Measurements from ENCODE around the gene LRP1-AS.

LRP1-AS gene

DNA sequence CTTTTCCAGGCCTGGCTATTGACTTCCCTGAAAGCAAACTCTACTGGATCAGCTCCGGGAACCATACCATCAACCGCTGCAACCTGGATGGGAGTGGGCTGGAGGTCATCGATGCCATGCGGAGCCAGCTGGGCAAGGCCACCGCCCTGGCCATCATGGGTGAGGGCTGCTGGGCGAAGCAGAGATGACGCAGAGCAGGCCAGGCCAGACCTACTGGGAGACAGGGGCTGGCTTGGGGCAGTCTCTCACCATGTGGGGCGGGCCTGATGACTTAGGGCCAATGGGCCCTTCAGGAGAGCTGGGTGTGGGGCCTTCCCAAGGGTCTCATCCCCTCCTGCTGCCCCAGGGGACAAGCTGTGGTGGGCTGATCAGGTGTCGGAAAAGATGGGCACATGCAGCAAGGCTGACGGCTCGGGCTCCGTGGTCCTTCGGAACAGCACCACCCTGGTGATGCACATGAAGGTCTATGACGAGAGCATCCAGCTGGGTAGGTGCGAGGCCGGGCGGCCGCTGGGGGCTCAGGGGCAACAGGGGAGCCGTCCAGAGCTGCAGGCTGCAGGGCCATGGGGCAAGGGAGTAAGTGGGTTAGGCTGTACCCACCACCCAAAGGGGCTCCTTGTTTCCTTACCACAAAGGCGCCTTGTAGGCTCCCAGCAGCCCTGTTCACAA is 33.0 kb upstream of the LRP1-AS start:
- DNase-seq: no peak
- no peak for ATAC-seq

DNA sequence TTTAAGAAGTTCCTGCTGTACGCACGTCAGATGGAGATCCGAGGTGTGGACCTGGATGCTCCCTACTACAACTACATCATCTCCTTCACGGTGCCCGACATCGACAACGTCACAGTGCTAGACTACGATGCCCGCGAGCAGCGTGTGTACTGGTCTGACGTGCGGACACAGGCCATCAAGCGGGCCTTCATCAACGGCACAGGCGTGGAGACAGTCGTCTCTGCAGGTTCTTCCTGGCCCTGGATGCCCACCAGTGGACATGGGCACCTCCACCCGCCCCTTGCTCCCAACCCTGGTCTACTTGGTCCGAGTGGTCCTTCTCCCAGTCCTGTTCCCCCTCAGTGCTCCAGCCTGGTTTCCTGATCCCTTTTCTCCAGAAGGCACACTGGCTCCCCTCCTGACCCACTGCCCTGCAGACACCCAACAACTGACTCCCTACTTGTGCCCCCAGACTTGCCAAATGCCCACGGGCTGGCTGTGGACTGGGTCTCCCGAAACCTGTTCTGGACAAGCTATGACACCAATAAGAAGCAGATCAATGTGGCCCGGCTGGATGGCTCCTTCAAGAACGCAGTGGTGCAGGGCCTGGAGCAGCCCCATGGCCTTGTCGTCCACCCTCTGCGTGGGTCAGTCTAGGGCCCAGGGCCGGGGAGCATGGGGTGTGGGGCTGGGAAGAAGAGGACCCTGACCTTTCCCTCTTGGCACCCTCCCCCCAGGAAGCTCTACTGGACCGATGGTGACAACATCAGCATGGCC is 32.1 kb upstream of the LRP1-AS start:
- ATAC-seq: no peak
- DNase-seq: no peak

DNA sequence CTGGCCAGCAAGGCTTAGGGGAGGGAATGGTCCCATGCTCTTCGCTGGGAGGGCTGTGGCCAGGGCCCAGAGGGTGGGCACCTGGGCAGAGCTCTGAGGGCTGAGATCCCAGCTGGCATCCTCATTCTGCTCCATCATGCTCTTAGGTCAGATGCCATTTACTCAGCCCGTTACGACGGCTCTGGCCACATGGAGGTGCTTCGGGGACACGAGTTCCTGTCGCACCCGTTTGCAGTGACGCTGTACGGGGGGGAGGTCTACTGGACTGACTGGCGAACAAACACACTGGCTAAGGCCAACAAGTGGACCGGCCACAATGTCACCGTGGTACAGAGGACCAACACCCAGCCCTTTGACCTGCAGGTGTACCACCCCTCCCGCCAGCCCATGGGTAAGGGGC is 30.8 kb upstream of the LRP1-AS start:
- no peak for DNase-seq

DNA sequence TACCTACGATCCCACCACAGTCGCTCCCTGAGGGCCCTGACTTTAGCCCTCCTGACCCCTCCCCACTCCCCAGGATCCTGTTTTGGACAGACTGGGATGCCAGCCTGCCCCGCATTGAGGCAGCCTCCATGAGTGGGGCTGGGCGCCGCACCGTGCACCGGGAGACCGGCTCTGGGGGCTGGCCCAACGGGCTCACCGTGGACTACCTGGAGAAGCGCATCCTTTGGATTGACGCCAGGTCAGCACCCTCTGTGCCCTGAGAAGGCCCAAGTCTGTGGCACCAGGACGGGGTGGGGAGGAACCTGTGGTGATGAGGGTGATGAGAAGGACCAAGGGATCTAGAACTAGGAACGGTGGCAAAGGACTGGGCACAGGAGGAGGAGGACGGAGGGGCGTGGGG is 29.9 kb upstream of the LRP1-AS start:
- ATAC-seq (no peak), DNase-seq (no peak)

More for the DNA sequence above, 30.8 kb upstream of the LRP1-AS start:
- ATAC-seq: no peak

DNA sequence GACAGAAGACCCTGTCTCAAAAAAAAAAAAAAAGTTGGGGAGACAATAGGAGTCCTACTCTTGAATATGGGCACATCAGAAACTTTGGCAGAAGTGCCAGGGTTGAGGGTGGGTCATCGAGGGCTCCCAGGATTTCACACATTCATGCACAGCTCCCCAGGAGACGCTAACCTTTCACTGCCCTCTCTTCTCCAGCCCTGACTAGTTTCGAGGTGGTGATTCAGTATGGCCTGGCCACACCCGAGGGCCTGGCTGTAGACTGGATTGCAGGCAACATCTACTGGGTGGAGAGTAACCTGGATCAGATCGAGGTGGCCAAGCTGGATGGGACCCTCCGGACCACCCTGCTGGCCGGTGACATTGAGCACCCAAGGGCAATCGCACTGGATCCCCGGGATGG is 29.4 kb upstream of the LRP1-AS start:
- ATAC-seq: no peak
- DNase-seq: no peak

DNA sequence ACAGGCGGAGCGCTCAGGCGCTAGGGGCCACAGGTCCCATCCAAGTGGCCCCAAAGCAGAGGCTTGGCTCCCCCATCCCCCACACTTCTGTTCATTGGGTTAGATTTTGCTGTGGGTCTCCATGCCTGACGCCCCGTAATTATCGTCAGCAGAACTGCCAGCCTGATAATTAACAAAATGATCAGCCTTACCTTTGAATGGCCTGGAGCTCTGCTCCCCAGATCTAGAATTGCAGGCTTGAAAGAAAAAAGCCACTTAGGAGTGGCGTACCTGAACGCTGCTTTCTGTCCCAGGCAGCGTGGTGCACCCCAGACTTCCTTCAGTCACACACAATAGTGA is 28.7 kb upstream of the LRP1-AS start:
- no peak for DNase-seq
- ATAC-seq: no peak

DNA sequence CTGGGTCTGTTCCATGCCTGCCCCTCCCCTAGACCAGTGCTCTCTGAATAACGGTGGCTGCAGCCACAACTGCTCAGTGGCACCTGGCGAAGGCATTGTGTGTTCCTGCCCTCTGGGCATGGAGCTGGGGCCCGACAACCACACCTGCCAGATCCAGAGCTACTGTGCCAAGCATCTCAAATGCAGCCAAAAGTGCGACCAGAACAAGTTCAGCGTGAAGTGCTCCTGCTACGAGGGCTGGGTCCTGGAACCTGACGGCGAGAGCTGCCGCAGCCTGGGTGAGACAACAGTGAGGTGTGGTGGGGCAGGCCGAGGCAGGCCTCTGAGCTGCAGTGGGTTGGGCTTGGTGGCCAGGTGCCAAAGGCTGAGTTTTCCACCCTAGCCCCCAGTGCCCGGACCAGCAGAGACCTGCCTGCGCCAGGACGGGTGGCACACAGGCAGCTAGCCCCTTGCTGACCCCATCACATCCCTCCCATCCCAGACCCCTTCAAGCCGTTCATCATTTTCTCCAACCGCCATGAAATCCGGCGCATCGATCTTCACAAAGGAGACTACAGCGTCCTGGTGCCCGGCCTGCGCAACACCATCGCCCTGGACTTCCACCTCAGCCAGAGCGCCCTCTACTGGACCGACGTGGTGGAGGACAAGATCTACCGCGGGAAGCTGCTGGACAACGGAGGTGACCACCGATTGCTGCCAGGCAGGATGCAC is 28.2 kb upstream of the LRP1-AS start:
- DNase-seq (peak; percentile 69), ATAC-seq (no peak)

DNA sequence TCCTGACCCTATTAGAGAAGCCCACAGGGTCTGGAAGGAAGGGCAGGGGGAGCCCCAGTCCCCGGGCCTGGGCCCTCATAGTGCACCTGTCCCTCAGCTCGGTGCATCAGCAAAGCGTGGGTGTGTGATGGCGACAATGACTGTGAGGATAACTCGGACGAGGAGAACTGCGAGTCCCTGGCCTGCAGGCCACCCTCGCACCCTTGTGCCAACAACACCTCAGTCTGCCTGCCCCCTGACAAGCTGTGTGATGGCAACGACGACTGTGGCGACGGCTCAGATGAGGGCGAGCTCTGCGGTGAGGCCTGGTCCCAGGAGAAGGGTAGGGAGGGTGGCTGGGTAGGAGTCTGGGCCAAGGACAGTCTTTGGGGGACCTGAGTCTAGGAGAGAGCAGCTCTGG is 26.3 kb upstream of the LRP1-AS start:
- DNase-seq (no peak), ATAC-seq (no peak)

DNA sequence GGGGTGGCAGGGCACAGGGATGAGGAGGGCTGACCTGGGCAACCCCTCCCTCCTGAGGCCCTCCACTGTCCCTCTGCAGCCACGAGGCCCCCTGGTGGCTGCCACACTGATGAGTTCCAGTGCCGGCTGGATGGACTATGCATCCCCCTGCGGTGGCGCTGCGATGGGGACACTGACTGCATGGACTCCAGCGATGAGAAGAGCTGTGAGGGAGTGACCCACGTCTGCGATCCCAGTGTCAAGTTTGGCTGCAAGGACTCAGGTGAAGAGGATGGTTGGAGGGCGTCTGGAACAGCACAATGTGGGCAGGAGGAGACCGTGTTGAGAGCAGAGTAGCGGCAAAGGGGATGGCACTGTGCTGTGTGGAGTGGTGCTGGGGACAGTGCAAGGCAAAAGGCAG is 25.7 kb upstream of the LRP1-AS start:
- ATAC-seq: peak; percentile 37
- DNase-seq: peak; percentile 45

DNA sequence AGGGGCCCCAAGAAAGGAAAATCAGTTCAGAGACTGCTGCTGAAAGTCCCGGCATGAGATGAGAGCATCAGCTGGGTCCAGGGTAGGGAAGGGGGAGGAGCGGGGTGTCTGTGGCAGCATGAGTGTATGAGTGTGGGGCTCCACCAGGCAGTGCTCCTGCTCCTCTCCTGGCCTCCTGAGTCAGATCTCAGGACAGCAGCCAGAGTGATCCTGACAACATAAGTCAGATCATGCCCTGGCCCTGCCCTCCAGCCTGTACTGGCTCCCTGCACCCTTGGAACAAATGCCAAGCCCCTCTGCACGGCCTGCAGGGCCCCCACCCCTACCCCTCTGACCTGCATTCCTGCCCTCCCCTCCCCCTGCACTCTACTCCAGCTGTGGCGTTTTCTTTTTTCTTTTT is 24.2 kb upstream of the LRP1-AS start:
- DNase-seq (no peak), ATAC-seq (no peak)

DNA sequence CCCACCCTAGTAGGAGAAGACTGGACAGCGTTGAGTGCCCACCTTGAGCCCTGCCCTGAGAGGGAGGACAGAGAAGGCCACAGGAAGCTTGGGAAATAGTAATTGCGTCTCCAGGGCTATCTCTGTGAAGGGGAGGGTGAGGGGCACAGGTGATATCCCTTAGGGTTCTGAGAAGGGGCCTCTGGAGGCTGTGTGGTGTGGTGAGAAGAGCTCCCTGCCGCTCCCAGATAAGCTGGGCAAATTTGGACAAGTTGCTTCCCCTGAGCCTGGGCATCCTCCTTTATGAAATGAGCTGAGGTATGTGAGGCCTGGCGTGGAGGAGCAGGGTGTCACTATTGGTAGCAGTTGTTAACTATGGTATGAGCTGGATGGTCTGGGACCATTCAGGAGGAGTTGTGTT is 23.5 kb upstream of the LRP1-AS start:
- DNase-seq: no peak
- ATAC-seq: no peak

DNA sequence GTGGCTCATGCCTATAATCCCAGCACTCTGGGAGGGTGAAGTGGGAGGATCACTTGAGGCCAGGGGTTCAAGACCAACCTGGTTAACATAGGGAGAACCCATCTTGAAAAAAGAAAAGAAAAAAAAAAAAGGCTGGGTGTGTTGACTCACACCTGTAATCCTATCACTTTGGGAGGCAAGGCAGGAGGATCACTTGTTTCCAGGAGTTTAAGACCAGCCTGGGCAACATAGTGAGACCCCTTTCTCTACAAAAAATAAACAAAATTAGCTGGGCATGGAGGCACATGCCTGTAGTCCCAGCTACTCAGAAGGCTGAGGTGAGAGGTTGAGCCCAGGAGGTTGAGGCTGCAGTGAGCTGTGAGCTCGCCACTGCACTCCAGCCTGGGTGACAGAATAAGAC is 23.0 kb upstream of the LRP1-AS start:
- DNase-seq: no peak

DNA sequence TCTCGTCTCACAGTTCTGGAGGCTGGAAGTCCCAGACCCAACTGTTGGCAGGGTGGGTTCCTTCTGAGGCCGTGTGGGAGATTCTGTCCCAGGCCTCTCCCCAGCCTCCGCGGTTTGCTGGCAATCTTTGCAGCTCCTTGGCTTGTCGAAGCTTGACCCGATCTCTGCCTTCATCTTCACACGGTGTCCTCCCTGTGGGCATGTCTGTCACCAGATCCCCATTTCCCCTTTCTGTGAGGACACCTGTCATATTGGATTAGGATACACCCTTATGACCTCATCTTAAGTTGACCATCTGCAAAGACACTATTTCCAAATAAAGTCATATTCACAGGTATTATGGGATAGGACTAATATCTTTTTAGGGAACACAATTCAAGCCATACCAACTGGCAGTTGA is 22.6 kb upstream of the LRP1-AS start:
- no peak for DNase-seq
- no peak for ATAC-seq

More for the DNA sequence above, 23.0 kb upstream of the LRP1-AS start:
- ATAC-seq: no peak

DNA sequence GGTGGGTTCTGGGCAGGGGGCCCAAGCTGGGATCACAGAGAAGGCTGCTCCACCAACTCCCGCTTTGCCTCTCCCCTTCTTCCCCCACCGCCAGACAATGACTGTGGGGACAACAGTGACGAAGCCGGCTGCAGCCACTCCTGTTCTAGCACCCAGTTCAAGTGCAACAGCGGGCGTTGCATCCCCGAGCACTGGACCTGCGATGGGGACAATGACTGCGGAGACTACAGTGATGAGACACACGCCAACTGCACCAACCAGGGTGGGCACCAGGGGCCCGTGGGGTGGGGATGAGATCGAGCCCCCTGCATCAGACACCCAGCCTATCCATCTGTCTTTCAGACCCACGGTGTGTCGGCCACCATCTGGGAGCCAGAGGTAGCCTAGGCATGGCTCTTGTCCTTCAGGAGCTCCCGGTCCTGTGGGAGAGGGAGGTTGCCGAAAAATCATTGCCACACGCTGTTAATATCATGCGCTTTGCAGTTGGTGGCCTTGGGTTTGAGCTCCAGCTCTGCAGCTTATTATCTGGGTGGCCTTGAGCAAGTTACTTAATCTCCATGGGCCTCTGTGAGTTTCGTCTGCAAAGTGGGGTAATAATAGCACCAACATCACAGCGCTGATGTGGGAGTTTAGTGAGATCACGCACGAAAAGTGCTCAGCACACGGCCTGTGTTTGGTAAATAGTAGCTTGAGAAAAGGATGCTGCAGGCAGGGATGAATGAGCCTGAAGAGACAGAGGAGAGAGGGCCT is 21.8 kb upstream of the LRP1-AS start:
- no peak for DNase-seq
- ATAC-seq: no peak

DNA sequence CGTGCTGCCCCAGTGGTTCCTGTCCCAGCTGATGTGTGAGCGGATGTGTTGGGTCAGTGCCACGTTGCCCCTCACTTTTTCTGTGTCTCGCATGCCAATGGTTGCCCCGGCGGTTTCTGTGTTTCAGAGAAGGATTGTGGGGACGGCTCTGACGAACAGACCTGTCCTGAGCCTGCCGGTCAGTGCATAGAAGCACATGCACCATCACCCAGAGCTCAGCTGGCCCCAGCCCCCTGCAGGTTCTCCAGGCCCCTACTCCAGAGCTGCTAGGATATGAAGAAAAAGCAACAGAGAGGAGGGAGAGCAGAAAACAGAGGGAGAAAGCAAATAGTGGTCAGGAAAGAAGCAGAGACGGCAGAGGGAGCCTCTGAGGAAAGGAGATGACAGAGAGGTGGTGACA is 20.6 kb upstream of the LRP1-AS start:
- ATAC-seq: no peak

DNA sequence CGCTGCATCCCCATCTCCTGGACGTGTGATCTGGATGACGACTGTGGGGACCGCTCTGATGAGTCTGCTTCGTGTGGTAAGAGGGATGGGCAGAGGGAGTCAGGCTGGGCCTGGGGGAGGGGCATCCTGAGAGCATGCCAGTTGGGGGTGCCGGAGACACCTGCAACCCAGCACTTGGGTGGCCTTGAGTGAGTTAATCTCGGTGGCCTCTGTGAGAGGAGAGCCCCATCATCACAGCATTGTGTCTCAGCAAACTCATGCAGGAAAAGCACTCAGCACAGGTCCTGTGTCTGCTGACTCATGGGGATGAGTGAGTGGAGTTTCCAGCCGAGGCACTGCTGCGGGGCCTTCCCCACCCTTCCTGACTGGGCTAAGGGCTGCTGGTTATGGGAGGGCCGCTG is 19.6 kb upstream of the LRP1-AS start:
- peak; percentile 95 for ATAC-seq
- peak; percentile 60 for DNase-seq

More for the DNA sequence above, 20.6 kb upstream of the LRP1-AS start:
- DNase-seq: no peak

DNA sequence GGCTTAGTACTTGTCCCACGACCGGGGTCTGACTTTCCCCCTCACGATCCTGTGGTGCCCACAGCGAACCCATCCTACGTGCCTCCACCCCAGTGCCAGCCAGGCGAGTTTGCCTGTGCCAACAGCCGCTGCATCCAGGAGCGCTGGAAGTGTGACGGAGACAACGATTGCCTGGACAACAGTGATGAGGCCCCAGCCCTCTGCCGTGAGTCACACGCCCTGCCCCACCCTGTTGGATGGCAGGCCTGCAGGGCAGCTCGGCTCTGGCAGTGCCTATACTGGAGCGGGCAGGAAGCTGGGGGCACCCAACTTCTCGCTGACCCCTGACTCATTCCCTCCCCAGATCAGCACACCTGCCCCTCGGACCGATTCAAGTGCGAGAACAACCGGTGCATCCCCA is 18.3 kb upstream of the LRP1-AS start:
- DNase-seq (no peak), ATAC-seq (no peak)

DNA sequence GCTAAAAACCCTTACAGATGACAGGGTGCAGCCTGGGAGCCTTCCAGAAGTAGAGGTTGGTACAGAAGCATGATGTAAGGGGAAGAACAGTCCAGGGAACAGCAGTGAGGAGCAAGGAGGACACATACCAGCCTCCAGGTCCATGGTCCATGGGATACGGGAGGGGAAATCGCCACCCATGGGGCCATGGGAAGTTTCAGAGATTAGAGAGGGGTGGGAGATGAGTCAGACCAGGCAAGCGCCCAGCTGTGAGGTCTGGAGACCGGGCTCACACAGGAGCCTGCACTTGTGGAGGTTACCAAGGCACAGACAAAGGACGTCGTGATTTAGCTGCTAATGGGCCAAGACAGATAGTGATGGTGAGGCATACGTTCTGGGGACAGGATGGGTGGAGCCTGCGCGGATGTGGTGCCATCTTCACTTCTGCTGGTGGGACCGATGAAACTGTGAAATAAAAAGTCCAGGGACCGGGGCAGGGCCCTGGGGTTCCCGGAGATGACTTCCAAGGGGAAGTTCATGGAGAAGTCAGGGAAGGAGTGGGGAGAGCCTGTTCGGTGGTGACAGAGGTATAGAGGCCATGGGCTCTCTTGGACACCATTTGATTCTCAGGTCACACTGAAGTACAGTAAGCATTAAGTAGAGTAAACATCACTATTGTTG is 17.7 kb upstream of the LRP1-AS start:
- no peak for ATAC-seq
- no peak for DNase-seq

DNA sequence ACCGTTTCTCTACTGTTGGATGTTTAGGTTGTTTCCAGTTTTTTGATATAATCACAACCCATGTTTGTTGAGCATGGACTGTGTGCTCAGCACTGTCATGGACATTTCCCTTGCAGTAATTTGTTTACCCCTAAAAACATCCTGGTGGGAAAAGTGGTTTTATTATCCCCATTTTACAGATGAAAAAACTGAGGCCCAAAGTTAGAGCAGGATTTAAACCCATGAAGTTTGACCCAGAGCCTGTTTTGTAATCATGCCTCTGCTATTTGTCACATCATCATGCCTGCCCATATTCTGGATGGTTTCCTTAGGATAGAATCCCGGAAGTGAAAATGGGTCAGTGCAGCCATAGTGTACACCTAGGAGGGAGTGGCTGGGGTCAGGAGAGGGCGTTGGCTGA is 17.0 kb upstream of the LRP1-AS start:
- ATAC-seq: no peak
- no peak for DNase-seq

DNA sequence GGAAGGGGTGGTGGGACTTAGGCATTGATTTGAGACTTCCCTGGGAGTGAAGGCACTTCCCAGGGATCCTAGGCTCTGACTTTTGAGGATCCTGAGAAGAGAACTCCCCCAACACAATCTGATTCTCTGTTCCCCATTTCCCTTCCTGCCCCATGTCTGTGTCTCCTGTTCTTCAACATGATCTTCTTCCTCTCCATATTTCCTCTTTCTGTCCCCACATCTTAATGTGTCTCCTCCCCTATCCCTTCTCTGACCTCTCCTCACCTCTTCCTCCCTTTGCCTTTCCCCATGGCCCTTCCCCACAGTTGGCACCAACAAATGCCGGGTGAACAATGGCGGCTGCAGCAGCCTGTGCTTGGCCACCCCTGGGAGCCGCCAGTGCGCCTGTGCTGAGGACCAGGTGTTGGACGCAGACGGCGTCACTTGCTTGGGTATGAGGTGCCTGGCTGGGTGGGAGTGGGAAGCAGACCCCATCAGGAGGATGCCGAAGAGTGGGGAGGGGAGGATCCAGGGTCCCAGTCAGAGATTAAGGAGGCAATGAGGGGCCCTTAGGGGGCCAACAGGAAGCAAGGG is 15.2 kb upstream of the LRP1-AS start:
- DNase-seq (no peak), ATAC-seq (no peak)

DNA sequence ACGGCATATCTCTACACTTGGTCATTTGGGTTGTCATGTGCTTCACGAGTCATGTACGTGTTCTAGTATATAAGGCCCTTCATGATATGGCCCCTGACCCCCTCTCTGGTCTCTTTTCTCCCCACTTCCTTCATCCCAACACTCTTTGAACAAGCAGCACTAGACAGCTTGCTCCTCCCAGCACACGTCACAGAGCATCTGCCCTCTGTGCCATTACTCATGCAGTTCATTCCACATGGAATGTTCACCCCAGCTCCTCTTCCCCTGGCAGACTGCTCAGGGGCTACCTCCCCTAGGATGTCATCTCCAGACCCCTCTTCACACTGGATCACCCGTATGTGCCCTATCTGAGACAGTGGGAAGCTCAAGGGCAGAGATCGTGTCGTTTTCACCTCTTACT is 14.1 kb upstream of the LRP1-AS start:
- no peak for DNase-seq
- ATAC-seq: no peak

DNA sequence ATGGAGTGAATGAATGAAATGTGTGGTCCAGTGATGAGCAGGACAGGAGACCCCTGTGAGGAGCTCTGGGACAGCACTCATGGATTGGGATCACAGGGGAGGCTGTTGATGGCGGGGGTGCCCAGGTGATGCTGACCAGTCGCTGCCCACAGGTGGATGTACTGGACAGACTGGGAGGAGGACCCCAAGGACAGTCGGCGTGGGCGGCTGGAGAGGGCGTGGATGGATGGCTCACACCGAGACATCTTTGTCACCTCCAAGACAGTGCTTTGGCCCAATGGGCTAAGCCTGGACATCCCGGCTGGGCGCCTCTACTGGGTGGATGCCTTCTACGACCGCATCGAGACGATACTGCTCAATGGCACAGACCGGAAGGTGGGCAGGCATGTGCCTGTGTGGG is 13.3 kb upstream of the LRP1-AS start:
- DNase-seq: no peak
- no peak for ATAC-seq

All from stimulated activated naive CD8-positive, alpha-beta T cell treated with anti-CD3 and anti-CD28 coated beads, Interleukin-15, Interleukin-2, amounts not matched to agents 100 U/mL and 50 U/mL, for 24 hours (primary cell).